ENCODE data around the gene ATP6V1C2. TPM values are rescaled to one million over a fixed set of nuclear protein-coding genes. Genes with fewer than 3 reads are reported as not detected.
"Not testable (repeated sequence)": the region's sequence is repeated elsewhere in the genome, so short reads cannot be mapped to it uniquely, and the experiment has no call there.

The ATP6V1C2 gene
- total RNA-seq, 1 donor from 2014 or later = 1.9 TPM

GRCh38 chr2:10778724-10779115 lies 57.3 kb downstream of the ATP6V1C2 start:
- DNase-seq (ENCODE audit: missing footprints) (no peak), ATAC-seq (no peak)
- intact Hi-C loops (cut with DNase I) = no loop called here

DNA sequence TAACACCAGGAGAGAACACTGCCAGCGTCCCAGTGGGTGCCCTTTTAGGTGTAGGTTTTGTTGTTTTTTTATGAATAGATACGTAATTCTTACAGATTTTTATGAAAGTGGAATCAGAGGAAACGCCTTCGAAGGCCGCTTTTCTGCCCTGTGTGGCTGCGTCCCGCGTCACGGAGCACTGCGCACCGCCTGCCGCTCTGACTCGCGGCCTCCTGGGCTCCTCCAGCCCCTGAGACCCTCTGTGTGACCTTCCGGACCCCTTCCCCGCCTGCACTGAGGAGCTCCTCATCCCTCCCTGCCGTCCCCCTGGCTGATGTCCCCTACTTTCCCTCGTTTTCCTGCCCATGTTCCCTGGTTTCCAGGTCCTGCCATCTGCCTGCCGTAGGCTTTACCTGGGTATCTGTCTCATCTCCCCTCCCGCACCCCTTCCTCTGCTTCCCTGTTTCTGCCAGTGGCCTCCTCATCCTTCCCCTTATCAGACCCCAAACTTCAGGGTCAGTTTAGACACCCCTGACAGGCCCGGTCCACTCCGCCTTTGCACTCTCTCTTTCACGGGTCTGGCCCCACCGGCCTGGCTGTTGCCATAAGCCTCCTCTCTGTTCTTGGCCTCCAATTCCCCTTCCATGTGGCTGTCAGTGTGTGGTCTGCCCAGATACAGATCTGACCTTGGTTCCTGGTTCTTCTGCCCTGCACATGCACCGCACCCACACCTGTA lies 58.5 kb downstream of the ATP6V1C2 start:
- intact Hi-C loops (cut with DNase I) = no loop called here
- ATAC-seq = no peak
- DNase-seq (ENCODE audit: missing footprints) = no peak

- ATAC-seq (no peak), DNase-seq (ENCODE audit: missing footprints) (no peak)
- intact Hi-C loops (cut with DNase I) = no loop called here
Measured at GRCh38 chr2:10780491-10780820, 59.0 kb downstream of the ATP6V1C2 start.

DNA sequence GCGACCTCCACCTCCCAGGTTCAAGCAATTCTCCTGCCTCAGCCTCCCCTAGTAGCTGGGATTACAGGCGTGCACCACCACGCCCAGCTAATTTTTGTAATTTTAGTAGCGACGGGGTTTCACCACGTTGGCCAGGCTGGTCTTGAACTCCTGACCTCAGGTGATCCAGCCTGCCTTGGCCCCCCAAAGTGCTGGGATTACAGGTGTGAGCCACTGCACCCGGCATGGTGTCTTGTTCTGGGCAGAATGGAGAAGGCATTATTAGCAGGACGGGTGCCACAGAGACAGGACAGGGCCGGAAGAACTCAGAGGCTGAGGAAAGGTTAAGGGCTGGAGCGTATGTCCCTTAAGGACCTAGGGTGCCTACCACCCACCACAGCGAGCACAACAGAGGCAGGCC lies 59.4 kb downstream of the ATP6V1C2 start:
- DNase-seq (ENCODE audit: missing footprints); ATAC-seq; intact Hi-C loops (cut with DNase I): not testable (repeated sequence)

- DNase-seq (ENCODE audit: missing footprints) = no peak
- intact Hi-C loops (cut with DNase I) = no loop called here
- no peak for ATAC-seq
Measured at GRCh38 chr2:10781746-10782145, 60.3 kb downstream of the ATP6V1C2 start.

DNA sequence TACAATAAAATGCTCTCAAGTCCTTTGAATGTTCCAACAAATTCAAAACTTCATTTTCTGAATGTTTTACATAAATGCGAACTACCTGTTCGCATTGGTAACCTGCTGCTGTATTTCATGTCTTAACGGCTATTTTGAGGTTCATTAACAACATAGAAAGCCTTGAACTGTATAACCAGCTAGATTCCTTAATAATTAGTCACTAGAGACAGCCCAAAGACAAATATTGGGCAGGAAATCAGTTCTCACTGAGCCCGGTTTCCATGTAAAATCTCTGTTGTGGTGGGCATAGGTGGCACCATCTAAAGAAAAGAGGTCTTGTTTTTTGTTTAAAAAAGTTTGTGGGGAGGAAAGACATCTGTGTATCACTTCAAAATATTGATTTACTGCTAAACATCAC lies 62.0 kb downstream of the ATP6V1C2 start:
- ATAC-seq = no peak
- DNase-seq (ENCODE audit: missing footprints) = no peak
- intact Hi-C loops (cut with DNase I) = no loop called here

DNA sequence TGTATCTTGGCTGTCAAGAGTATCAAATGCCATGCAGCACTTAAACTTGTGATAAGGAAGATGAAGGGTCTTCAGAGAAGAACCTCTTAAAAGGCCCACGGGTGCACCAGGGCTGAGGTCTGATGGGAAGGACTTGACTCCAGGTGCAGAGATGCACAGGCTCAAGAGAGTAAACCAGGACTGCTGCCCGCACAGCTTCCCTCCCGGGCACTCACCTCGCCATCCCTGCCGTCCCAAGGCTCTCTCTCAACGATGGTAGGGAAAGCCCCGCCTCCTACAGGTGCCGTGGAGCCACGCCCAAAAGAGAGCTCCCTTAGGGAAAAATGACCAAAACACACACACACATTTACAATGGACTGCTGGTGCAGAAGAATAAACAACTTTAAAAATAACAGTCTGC lies 63.3 kb downstream of the ATP6V1C2 start:
- intact Hi-C loops (cut with DNase I) = no loop called here
- no peak for DNase-seq (ENCODE audit: missing footprints)
- ATAC-seq = no peak

- peak; percentile 84 for ATAC-seq
- DNase-seq (ENCODE audit: missing footprints) = no peak
- intact Hi-C loops (cut with DNase I) = no loop called here
Measured at GRCh38 chr2:10785260-10785659, 63.8 kb downstream of the ATP6V1C2 start.

DNA sequence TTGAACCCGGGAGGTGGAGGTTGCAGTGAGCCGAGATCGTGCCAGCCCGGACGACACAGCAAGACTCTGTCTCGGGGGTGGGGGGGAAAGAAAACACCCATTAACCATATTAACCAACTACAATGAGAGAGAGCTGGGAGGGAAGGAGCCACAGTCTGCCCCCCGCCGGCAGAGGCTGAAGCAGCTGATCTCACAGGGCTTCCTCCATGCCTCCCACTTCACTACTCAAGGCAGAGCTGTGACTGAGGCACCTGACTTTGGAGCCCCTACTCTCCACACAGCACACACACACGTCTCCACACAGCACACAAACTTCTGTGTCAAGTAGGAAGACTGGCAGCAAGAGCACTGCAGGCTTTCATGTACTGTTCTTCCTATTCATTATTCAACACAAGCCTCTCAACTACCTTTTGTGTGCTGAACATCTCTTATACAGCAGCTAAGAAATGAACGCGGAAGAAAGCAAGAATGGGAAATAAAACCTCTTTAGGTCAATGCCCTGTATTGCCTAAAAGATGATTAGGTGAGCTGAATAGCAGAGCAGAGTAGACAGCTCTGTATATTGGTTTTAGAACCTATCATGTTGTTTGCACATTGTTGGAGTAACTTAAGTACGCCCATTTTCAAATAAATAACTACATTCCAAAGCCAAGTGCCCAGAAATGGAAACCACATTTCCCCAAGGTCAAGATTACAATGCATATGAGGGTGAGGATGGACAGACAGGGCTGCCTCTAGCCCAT lies 65.0 kb downstream of the ATP6V1C2 start:
- ATAC-seq = no peak
- no peak for DNase-seq (ENCODE audit: missing footprints)
- intact Hi-C loops (cut with DNase I) = no loop called here

DNA sequence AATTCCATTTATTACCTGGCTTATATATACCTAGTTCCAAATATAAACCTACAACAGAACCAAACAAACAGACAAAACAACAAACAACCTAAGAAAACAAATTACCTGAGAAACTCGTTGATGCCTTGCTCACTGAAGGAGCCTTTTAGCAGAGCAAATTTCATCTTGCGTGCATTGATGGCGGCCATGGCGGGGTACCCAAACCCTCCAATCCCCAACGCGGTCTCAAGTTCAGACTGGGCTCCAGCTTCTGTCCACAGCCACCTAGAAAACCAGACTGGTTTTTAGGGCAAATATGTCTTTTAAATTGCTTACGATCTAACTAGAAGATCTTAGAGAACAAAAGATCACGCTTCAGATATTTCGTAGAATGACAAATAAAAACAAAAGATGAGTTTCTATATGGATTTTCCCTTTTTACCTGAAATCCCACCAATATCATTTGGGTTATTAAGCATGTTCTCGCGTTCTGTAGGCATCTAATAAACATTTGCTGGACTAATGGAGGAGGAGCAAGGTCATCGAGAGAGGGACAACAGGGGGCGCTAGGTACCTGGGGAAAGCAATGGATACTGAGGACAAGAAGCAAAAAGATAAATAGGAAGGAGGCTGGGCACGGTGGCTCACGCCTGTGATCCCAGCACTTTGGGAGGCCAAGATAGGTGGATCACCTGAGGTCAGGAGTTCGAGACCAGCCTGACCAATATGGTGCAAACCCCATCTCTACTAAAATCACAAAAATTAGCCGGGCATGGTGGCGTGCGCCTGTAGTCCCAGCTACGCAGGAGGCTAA lies 65.9 kb downstream of the ATP6V1C2 start:
- intact Hi-C loops (cut with DNase I) = no loop called here
- no peak for ATAC-seq
- no peak for DNase-seq (ENCODE audit: missing footprints)

DNA sequence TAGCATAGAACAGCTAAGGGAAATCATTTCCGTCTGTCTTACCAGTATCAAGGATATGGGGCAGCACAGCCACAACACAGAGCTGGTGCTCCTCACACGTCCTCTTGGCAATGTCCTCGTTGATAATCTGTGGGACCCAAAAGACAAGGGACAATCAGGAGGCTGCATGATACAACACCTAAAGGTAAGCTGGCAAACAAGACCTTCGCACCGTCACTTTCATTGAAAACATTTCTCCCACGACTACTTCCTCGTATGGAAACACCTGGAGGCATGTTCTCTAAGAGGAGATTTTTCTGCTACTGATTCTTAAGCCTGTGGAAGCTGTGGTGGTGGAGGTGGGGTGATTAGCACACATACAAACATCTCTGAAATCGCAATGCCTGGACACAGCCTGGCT lies 67.4 kb downstream of the ATP6V1C2 start:
- no peak for DNase-seq (ENCODE audit: missing footprints)
- no peak for ATAC-seq
- intact Hi-C loops (cut with DNase I) = no loop called here

- intact Hi-C loops (cut with DNase I) = no loop called here
- no peak for DNase-seq (ENCODE audit: missing footprints)
- ATAC-seq = no peak
Measured at GRCh38 chr2:10790228-10790973, 69.0 kb downstream of the ATP6V1C2 start.

- intact Hi-C loops (cut with DNase I) = no loop called here
- DNase-seq (ENCODE audit: missing footprints) (no peak), ATAC-seq (no peak)
Measured at GRCh38 chr2:10792001-10792634, 70.7 kb downstream of the ATP6V1C2 start.

GRCh38 chr2:10792660-10793400 lies 71.4 kb downstream of the ATP6V1C2 start:
- intact Hi-C loops (cut with DNase I) = no loop called here
- no peak for ATAC-seq
- no peak for DNase-seq (ENCODE audit: missing footprints)

DNA sequence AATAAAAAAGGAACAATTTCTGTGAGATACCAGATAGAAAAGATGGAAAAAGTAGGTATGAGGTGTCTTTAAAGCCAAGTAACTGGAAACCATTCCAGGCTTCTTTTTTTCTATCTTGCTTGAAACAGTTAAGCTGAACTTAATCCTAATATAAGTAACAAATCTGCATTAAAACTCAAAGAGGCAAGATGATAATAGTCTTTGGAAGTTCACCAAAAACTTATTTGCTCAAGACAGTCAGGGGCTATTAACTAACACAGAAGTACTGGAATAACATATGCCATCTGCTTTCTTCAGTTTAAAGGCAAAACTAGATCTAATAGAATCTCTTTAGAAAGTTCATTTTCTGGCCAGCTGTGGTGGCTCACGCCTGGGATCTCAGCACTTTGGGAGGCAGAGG lies 72.4 kb downstream of the ATP6V1C2 start:
- ATAC-seq (no peak), DNase-seq (ENCODE audit: missing footprints) (no peak)
- intact Hi-C loops (cut with DNase I) = no loop called here

DNA sequence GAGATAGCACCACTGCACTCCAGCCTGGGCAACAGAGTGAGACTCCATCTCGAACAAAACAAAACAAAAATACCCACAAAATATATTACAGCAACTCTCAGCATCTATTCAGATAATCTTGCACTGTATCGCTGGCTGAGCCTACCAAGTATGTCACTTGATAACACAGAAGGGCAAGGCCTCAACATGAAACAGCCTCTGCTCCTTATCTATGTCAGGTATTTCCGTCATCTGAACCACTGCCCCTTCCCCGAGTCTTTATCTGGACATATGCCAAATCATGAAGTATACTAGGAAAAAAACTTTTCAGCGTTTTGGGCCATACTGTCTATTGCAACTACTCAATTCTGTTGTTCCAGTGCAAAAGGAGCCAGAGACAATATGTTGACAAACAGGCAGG lies 73.4 kb downstream of the ATP6V1C2 start:
- DNase-seq (ENCODE audit: missing footprints) = no peak
- no peak for ATAC-seq
- intact Hi-C loops (cut with DNase I) = no loop called here

DNA sequence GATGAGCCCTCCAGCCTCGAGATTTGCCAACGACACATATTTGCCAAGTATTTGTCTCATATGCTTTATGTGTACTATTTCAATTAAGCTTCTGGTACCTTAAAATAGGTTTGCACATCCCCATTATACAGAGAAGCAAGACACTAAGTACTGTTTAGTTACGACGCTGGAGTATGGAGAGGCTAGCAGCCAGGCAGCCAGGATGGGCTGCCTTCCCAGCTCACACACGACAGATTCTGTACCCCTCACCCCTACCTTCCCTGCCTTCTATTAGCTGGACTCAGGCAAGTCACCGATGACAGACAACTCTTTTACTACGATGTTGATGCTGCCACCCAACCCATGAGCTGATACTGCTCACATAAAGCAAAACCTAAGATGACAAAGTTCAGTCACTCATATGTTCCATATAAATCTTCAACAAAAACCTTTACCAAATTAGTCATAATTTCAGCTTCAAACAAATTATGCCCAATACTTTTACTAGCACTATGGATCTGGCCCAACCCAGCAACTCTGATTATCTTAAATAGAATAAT lies 74.1 kb downstream of the ATP6V1C2 start:
- peak; percentile 64 for ATAC-seq
- intact Hi-C loops (cut with DNase I) = no loop called here
- DNase-seq (ENCODE audit: missing footprints) = no peak

DNA sequence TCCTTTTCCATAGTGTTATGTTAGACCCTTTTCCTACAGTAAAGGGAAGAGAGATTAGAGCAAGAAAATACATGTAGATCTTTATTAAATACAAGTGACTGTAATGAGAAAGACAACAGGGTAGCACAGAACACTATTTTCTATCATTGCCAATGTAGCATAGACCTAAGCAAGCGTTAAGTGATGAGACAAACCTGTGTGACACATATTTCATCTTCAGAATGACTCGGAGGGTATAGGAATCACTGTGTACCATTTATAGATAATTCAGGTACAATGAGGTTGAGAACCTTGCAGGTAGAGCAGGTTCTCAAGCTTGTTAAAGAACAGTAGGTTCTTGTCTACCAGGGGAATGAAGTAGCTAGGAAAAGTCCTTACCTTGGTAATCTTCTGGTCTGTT lies 75.3 kb downstream of the ATP6V1C2 start:
- ATAC-seq = no peak
- intact Hi-C loops (cut with DNase I) = no loop called here

More for the DNA sequence above, 75.3 kb downstream of the ATP6V1C2 start:
- DNase-seq (ENCODE audit: missing footprints) = no peak

Measured in Right ventricle myocardium inferior (tissue), 1 donor.